ENCODE data around the gene SETBP1.
A peak's percentile ranks its signal among the peaks of the same experiment; 100 is the strongest.

SETBP1 gene

DNA sequence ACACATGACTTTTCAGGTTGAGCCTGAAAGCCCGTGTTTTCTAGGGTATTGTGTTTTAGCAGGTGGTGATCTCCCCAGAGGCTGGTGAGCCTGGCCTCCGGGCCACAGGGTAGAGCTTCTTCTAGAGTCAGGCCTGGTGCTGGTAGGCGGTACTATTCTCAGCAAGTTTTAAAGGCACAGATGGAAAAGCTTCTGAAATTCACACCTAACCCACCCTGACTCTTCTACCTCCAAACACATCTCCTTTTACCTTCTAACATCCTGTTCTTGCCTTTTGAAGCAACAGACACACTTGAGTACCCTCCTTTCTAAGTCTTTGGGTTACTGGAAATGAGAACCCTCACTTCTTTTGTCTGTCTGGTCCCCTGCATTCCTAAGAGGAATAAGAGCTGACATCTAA, 191.1 kb downstream of the SETBP1 start:
- DNase-seq (ENCODE audit: low spot score): no peak

- DNase-seq (ENCODE audit: low spot score): no peak
Observed at GRCh38 chr18:44876024-44876423, 195.3 kb downstream of the SETBP1 start.

- DNase-seq (ENCODE audit: low spot score): no peak
Observed at GRCh38 chr18:44876755-44877154, 196.1 kb downstream of the SETBP1 start.

DNA sequence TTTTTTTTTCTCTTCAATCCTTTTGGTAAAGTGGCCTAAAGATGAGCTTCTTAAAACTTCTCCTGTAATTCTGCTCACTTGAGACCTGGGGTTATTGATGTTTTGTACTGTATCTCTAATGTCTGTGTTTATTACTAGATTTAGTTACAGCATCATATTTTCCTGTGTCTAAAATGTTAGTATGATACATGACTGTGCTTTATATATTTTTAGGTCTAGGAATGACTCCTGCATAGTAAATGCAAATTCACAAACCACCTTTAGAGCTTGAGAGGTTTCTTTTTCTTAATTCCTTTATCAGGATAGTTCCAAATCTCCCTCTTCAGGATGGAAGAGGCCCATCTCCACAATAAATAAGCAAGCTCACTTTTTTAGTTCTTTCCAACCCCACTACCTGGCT, 197.6 kb downstream of the SETBP1 start:
- DNase-seq (ENCODE audit: low spot score): no peak

- no peak for DNase-seq (ENCODE audit: low spot score)
Observed at GRCh38 chr18:44880170-44880569, 199.5 kb downstream of the SETBP1 start.

DNA sequence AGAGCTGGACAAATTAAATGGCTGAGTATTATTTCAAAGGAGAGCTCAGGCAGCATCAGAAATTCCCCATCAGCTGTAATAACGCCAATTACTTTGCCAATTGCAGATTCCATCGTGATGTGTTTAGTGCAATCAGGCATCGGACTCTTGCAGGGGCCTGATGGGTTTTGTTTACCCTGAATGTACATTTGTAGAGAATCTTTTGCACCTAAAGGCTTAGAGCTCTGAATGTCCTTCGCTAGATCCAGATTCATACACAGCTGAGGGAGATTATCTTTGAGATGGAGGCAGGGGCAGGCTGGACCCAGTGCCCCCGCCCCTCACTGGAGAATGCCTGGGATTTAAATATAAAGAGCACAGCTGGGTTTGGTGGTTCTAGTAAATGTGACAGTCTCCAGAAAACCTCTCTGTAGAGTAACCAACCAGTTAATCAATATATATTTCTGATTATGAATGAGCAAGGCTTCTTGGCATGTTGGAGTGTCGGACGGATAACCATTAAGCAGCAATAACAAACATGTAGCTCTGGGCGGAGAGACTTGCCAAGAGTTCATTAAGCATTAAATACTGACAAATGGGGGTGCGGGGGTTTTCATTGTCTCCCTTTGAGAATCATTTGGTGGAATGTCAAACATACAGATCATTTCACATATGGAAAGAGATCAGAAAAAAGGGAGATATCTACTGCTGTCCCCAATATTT, 200.9 kb downstream of the SETBP1 start:
- no peak for DNase-seq (ENCODE audit: low spot score)

- no peak for DNase-seq (ENCODE audit: low spot score)
Observed at GRCh38 chr18:44882163-44882868, 201.6 kb downstream of the SETBP1 start.

GRCh38 chr18:44883671-44884070, 203.0 kb downstream of the SETBP1 start:
- no peak for DNase-seq (ENCODE audit: low spot score)

GRCh38 chr18:44884431-44884830, 203.7 kb downstream of the SETBP1 start:
- DNase-seq (ENCODE audit: low spot score): no peak

DNA sequence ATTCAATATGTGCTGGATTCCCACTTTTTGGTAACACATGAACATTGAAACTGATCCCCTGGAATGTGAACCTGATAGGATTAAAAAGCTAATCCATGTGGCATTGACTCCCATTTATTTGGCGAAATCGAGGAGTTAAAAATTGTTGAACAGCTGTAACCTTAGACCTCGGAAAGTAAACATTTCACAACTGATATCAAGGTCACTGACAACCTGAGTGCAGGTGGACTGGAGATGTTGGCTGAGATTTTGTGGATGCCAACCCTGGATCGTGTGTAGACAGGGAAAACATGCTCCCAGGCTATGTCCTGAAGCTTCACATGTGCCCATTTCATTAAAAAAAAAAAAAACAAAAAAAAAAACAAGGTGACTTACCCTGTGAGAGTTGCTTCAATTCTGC, 204.8 kb downstream of the SETBP1 start:
- no peak for DNase-seq (ENCODE audit: low spot score)

GRCh38 chr18:44887227-44887631, 206.5 kb downstream of the SETBP1 start:
- no peak for DNase-seq (ENCODE audit: low spot score)

DNA sequence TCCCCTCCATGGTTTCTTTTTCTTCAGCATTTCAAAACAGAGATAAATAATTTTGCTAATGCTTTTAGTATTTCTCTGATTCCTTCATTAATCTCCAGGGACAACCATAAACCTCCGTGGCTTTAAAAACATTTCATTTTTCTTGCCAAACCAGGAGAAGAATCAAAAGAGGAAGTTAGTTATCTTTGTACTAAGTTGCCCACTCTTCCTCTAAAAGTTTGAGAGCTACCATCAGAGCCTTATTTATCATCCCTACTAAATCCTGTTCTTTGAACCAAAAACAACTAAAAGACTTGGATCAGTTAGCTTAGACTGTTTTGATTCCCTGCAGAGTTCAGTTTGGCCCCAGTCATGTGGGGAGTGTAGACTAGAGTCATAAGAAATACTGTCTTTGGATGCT, 208.4 kb downstream of the SETBP1 start:
- no peak for DNase-seq (ENCODE audit: low spot score)

- no peak for DNase-seq (ENCODE audit: low spot score)
Observed at GRCh38 chr18:44893045-44893706, 212.5 kb downstream of the SETBP1 start.

DNA sequence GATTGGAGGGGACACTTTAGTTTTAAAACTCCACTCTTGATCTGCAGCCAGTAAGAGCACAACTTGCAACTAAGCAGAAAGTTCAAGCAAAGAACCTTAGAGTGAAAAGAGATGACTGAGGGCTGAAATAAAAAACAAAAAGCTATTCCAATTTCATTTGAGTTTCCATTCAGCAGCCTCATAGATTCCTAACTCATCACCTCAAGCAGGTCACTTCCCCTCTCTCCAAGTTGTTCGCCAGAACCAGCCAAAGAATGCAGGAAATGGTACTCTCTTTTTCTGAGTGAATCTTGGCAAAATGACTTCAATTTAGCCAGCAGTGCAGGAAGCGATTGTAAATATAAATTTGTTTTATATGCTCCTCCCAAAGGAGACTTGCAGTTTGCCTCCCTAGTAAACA, 213.3 kb downstream of the SETBP1 start:
- no peak for DNase-seq (ENCODE audit: low spot score)

GRCh38 chr18:44895176-44895798, 214.6 kb downstream of the SETBP1 start:
- peak; percentile 78 for DNase-seq (ENCODE audit: low spot score)

GRCh38 chr18:44896846-44897245, 216.2 kb downstream of the SETBP1 start:
- DNase-seq (ENCODE audit: low spot score): no peak

- no peak for DNase-seq (ENCODE audit: low spot score)
Observed at GRCh38 chr18:44897411-44897810, 216.7 kb downstream of the SETBP1 start.

DNA sequence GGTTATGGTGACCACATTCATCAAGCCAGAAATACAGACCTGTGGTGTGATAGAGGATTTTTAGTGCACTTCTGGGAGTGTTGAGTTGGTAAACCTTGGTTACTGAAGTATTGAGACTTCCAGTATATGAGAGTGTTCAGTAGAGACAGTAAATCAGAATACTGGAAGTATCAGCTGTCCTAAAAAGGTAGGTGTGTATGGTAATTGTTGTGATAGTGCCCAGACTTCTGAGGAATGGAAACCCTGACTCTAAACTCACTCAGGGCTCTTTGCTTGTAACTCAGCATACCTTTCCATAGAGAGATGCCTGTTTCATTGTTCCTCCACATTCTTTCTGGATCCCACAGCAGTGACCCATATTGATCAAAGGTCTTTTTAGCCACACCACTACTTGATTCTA, 217.1 kb downstream of the SETBP1 start:
- no peak for DNase-seq (ENCODE audit: low spot score)

GRCh38 chr18:44898498-44898897, 217.8 kb downstream of the SETBP1 start:
- DNase-seq (ENCODE audit: low spot score): no peak

DNA sequence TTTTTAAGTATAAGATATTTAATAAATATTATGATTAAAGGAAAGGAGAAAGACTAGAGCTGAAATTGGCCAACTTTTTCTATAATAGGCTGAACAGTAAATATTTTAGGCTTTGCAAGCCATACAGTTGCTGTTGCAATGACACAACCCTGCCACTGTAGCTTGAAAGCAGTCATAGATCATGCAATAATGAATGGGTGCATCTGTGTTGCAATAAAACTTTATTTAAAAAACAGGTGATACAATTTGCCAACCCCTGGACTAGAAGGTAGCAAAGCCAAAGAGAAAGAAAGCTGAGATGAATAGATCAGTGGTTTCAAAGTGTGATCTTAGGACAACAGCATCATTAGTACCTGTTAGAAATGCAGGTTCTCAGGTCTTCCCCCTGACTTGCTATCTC, 219.1 kb downstream of the SETBP1 start:
- DNase-seq (ENCODE audit: low spot score): no peak

- no peak for DNase-seq (ENCODE audit: low spot score)
Observed at GRCh38 chr18:44900627-44901026, 219.9 kb downstream of the SETBP1 start.

DNA sequence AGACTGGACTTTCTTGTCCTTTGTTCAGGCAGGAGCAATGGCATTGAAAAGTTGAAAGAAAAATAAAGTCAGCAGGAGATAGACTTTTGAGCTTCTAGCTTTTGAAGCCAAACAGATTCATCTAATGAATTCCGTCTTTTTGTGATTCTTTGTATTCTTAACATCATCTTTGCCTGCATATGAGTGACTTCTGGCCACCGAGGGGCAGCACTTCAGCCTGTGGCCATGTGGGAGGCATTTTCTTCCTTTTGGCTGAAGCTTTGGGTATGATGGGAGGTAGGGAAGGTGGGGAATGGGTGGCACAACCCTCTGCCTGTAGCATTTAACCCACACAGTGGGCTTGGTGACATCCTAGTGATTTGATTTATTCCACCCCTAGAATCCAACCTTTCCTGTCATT, 220.6 kb downstream of the SETBP1 start:
- DNase-seq (ENCODE audit: low spot score): peak; percentile 49

DNA sequence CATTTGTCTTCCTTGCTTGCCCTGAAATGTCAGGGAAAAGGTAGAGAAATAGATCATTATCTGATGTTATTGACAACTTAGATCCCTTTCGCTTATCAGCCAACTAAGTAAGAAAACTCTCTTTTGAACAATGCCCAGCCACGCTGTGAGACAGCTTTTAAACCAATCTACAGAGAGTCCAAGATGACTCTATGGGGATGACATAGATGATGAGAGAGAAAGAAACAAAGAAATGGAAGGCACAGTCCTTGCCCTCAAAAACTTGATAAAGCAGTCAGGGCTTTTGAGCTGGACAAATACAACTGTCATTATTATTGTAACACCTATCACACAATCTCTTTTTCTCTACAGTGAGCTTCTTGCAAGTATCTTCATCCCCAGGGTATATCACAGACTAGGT, 222.6 kb downstream of the SETBP1 start:
- DNase-seq (ENCODE audit: low spot score): no peak
